Raji (cell line): ENCODE measurements around the gene PPIP5K1.

ENCODE experiments used
- POLR2A ChIP-seq: IDR thresholded peaks from 2 replicates; pipeline ENCODE4 v1.6.1; 2011; ENCODE audit warnings: low read depth, low read length, control low read depth; ENCODE audit not compliant: insufficient read depth

PPIP5K1 gene

GRCh38 chr15:43529587-43530345, 60.2 kb downstream of the PPIP5K1 start:
- no peak for TF ChIP-seq POLR2A

GRCh38 chr15:43529141-43529540, 60.9 kb downstream of the PPIP5K1 start:
- no peak for TF ChIP-seq POLR2A

GRCh38 chr15:43528542-43529007, 61.4 kb downstream of the PPIP5K1 start:
- no peak for TF ChIP-seq POLR2A

GRCh38 chr15:43527802-43528541, 62.0 kb downstream of the PPIP5K1 start:
- no peak for TF ChIP-seq POLR2A

- TF ChIP-seq POLR2A: no peak
Measured at GRCh38 chr15:43527016-43527801, 62.8 kb downstream of the PPIP5K1 start.

GRCh38 chr15:43526261-43526930, 63.6 kb downstream of the PPIP5K1 start:
- TF ChIP-seq POLR2A: no peak

- no peak for TF ChIP-seq POLR2A
Measured at GRCh38 chr15:43525131-43525530, 64.9 kb downstream of the PPIP5K1 start.

GRCh38 chr15:43524254-43524845, 65.7 kb downstream of the PPIP5K1 start:
- TF ChIP-seq POLR2A: no peak

GRCh38 chr15:43523646-43524045, 66.4 kb downstream of the PPIP5K1 start:
- TF ChIP-seq POLR2A: no peak

GRCh38 chr15:43522247-43522646, 67.8 kb downstream of the PPIP5K1 start:
- TF ChIP-seq POLR2A: no peak

GRCh38 chr15:43521419-43521818, 68.6 kb downstream of the PPIP5K1 start:
- no peak for TF ChIP-seq POLR2A

GRCh38 chr15:43520138-43520537, 69.9 kb downstream of the PPIP5K1 start:
- TF ChIP-seq POLR2A: no peak

GRCh38 chr15:43519196-43519595, 70.8 kb downstream of the PPIP5K1 start:
- no peak for TF ChIP-seq POLR2A

GRCh38 chr15:43518197-43518761, 71.7 kb downstream of the PPIP5K1 start:
- TF ChIP-seq POLR2A: no peak
